AG09309 (cell line): Measurements from ENCODE around the gene SLF2.

Experiments
- DNase-seq: peaks from one replicate; pipeline ENCODE4 v3.0.0-alpha.2; 2010; ENCODE audit warnings: low read depth
- H3K4me3 ChIP-seq: 2 replicates; pipeline ENCODE4 v1.5.1; 2011; ENCODE audit warnings: mild to moderate bottlenecking, low read depth, low read length, moderate library complexity; ENCODE audit not compliant: control insufficient read depth
- CTCF ChIP-seq: IDR thresholded peaks from 2 replicates; pipeline ENCODE4 v1.5.1; 2011; ENCODE audit warnings: mild to moderate bottlenecking, low read depth, low read length, inconsistent platforms; ENCODE audit not compliant: insufficient read depth, control insufficient read depth; ENCODE audit errors: missing control alignments

Gene SLF2

GRCh38 chr10:100965820-100966219 is 53.1 kb downstream of the SLF2 start:
- DNase-seq = no peak
- no peak for TF ChIP-seq CTCF
- H3K4me3 ChIP-seq = no peak overlapping the region

GRCh38 chr10:100966887-100967286 is 54.1 kb downstream of the SLF2 start:
- H3K4me3 ChIP-seq = no peak overlapping the region
- TF ChIP-seq CTCF = no peak
- DNase-seq = no peak

- TF ChIP-seq CTCF = no peak
- no peak overlapping the region for H3K4me3 ChIP-seq
- DNase-seq = no peak
These were observed 54.6 kb downstream of the SLF2 start for GRCh38 chr10:100967332-100967731.

- H3K4me3 ChIP-seq = no peak overlapping the region
- TF ChIP-seq CTCF = no peak
- no peak for DNase-seq
These were observed 55.4 kb downstream of the SLF2 start for GRCh38 chr10:100968062-100968736.

- DNase-seq = no peak
- no peak for TF ChIP-seq CTCF
- H3K4me3 ChIP-seq = peak overlapping the region; percentile 45
These were observed 56.1 kb downstream of the SLF2 start for GRCh38 chr10:100968863-100969186.

GRCh38 chr10:100969187-100970075 is 56.7 kb downstream of the SLF2 start, which contains the start of gene SEMA4G:
Gene SEMA4G, plus strand, starts transcription at chr10:100969504. Its CDS starts 3,409 bp downstream, at chr10:100972913.
- peak within 1 kb of the TSS; percentile 45 for H3K4me3 ChIP-seq
- TF ChIP-seq CTCF = peak; percentile 83
- no peak for DNase-seq
